22Rv1 (cell line): Measurements from ENCODE around the gene PRDM12.

ENCODE experiments used
- H3K27ac ChIP-seq: fragments of 450-650 bp; 2 replicates; pipeline ENCODE4 v1.5.1; 2017
- ZFX ChIP-seq: fragments of 450-650 bp; IDR thresholded peaks from 2 replicates; pipeline ENCODE4 v1.6.1; 2017; ENCODE audit warnings: antibody characterized with exemption, borderline replicate concordance
- TF ChIP-seq, protein P1 (sequence below): fragments of 450-650 bp; IDR thresholded peaks from 2 replicates; pipeline ENCODE4 v1.5.1; 2017; ENCODE audit warnings: mild to moderate bottlenecking

The PRDM12 gene

GRCh38 chr9:130693426-130694191 lies 29.2 kb downstream of the PRDM12 start, which contains the start of gene EXOSC2:
EXOSC2 (plus strand) TSS chr9:130693780; CDS start chr9:130693792, 12 bp downstream.
- H3K27ac ChIP-seq = peak within 1 kb of the TSS; percentile 61
- TF ChIP-seq, protein P1, sequence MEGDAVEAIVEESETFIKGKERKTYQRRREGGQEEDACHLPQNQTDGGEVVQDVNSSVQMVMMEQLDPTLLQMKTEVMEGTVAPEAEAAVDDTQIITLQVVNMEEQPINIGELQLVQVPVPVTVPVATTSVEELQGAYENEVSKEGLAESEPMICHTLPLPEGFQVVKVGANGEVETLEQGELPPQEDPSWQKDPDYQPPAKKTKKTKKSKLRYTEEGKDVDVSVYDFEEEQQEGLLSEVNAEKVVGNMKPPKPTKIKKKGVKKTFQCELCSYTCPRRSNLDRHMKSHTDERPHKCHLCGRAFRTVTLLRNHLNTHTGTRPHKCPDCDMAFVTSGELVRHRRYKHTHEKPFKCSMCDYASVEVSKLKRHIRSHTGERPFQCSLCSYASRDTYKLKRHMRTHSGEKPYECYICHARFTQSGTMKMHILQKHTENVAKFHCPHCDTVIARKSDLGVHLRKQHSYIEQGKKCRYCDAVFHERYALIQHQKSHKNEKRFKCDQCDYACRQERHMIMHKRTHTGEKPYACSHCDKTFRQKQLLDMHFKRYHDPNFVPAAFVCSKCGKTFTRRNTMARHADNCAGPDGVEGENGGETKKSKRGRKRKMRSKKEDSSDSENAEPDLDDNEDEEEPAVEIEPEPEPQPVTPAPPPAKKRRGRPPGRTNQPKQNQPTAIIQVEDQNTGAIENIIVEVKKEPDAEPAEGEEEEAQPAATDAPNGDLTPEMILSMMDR = no peak
- no peak for TF ChIP-seq ZFX

DNA sequence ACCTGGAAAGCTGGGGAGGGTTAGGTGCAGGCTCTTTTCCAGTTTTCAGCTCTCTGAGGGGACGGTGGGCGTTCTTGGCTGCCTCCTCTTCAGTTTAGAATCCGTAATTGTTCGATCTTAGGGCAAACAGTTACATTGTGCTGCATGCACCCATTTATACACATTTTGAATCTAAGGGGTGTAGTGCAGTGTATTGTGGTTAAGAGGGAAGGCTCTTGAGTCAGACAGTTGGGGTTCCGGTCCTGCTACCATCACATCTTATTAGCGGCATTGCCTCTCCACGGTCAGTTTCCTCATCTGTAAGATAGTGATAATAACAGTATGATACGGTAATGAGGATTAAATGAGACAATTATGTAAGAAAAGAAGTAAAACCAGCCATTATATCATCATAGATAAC lies 29.8 kb downstream of the PRDM12 start:
- TF ChIP-seq, protein P1 = no peak
- no peak for TF ChIP-seq ZFX
- H3K27ac ChIP-seq = peak overlapping the region; percentile 61

DNA sequence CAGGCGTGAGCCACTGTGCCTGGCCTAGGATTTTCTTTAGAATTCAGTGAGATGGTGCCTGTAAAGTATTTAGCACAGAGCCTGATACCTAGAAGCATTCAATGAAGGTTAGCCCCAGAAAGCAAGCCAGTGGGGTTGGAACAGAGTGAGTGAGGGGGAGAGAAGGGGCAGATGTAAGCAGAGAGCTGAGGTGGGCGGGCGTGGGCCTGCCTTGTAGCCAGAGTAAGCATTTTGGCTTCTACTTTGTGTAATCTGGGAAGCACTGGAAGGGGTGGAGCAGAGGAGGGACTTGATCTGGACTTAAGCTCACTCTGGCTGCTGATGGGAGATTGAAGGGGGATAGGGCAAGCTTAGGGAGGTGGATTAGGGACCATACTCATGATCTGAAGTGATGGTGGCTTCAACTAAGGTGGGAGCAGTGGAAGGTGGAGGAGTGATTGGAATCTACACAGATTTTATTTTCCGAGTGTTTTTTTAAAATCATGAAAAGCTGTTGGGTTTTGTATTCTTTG lies 31.8 kb downstream of the PRDM12 start:
- no peak overlapping the region for H3K27ac ChIP-seq
- TF ChIP-seq, protein P1 = no peak
- TF ChIP-seq ZFX = no peak

- no peak overlapping the region for H3K27ac ChIP-seq
These were observed 32.6 kb downstream of the PRDM12 start for GRCh38 chr9:130696996-130697395.

DNA sequence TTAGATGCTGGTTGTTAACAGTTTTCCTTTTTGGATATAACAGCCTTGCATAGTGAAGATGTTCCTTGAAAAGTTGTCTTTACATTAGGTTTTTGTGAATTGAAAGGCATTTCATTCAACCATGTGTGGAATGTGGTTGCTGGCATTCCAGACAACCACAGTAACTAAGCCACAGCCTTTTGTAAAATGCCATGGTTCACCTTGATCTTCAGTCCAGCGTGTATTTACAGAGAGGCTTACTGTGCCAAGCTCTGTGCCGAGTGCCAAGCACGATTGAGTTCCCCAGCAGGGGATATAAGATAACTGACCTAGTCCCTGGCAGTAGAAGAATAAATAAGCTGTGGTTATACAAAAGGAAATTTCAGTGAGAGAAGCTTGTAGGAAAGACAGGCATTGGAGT lies 34.1 kb downstream of the PRDM12 start:
- TF ChIP-seq ZFX = no peak
- TF ChIP-seq, protein P1 = no peak
- H3K27ac ChIP-seq = no peak overlapping the region

More at GRCh38 chr9:130696996-130697395, 32.6 kb downstream of the PRDM12 start:
- TF ChIP-seq, protein P1 = no peak
- TF ChIP-seq ZFX = no peak

DNA sequence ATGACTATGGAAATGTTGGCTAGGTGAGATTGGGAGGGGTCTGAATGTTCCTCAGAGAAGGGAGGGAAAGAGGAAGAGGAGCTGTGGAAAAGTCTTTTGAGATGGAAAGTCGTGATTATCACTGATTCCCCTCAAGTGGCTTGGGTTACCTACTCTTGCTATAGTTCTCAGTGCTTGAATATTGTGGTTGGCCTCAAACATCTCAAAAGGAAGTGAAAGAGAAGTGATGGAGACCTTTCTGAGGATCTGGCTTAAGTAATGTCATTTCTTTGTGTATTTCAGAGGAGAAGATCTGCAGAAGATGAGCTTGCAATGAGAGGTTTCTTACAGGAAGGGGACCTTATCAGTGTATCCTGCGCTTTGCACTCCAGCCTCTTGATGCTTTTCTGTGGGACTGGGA lies 34.7 kb downstream of the PRDM12 start:
- no peak overlapping the region for H3K27ac ChIP-seq
- TF ChIP-seq ZFX = no peak
- TF ChIP-seq, protein P1 = no peak
